Upper lobe of left lung (tissue), 4 donors: Measurements from ENCODE around the gene MT1M.

Experiments
- EP300 ChIP-seq, 4 donors: sonication (generic); formaldehyde crosslinking; IDR thresholded peaks; one replicate each; pipeline ENCODE4 v1.5.1; 2017; ENCODE audit warnings: antibody characterized with exemption in 4 of 4, control low read depth in 2 of 4
- POLR2A ChIP-seq, 4 donors: fragments of 450-650 bp; IDR thresholded peaks; one replicate each; pipeline ENCODE4 v1.5.1; 2016 to 2017; ENCODE audit warnings: antibody characterized with exemption in 4 of 4, mild to moderate bottlenecking in 2 of 4
- POLR2AphosphoS5 ChIP-seq, 2 donors: sonication (generic); formaldehyde crosslinking; IDR thresholded peaks; one replicate each; pipeline ENCODE4 v1.5.1; 2017; ENCODE audit warnings: antibody characterized with exemption in 2 of 2
- TF ChIP-seq, protein P1 (sequence below), 6 experiments: fragments of 450-650 bp in 4 of 6; fragments of 200-600 bp in 2 of 6; sonication (generic) in 2 of 6; IDR thresholded peaks; one replicate each; pipeline ENCODE4 v1.5.1; 2016 to 2019; ENCODE audit warnings: antibody characterized with exemption in 6 of 6

DNA sequence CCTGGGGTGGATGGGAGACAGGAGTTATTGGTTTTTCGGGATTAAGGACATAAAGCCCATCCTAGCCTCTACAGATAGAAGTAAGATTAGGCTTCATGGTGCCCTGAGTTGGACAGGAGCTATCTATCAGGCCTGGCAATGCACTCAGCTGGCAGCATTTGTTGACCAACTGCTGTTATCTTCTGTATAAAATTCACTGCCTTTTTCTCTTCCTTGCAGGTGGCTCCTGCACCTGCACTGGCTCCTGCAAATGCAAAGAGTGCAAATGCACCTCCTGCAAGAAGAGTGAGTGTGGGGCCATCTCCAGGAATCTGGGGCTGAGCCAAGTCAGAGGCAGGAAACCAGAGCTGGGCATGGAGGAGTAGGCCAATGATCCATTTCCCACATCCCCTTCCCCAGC lies 6.6 kb downstream of the MT1M start:
- TF ChIP-seq, protein P1, sequence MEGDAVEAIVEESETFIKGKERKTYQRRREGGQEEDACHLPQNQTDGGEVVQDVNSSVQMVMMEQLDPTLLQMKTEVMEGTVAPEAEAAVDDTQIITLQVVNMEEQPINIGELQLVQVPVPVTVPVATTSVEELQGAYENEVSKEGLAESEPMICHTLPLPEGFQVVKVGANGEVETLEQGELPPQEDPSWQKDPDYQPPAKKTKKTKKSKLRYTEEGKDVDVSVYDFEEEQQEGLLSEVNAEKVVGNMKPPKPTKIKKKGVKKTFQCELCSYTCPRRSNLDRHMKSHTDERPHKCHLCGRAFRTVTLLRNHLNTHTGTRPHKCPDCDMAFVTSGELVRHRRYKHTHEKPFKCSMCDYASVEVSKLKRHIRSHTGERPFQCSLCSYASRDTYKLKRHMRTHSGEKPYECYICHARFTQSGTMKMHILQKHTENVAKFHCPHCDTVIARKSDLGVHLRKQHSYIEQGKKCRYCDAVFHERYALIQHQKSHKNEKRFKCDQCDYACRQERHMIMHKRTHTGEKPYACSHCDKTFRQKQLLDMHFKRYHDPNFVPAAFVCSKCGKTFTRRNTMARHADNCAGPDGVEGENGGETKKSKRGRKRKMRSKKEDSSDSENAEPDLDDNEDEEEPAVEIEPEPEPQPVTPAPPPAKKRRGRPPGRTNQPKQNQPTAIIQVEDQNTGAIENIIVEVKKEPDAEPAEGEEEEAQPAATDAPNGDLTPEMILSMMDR (IDR thresholded peaks at IDR 0.05) = no peak
- TF ChIP-seq POLR2A (IDR thresholded peaks at IDR 0.05) = no peak
- TF ChIP-seq POLR2AphosphoS5 (IDR thresholded peaks at IDR 0.05) = no peak
- TF ChIP-seq EP300 (IDR thresholded peaks at IDR 0.05) = no peak
